Measurements from ENCODE around the gene PDSS2. TPM values are rescaled to one million over a fixed set of nuclear protein-coding genes. Genes with fewer than 3 reads are reported as not detected.

PDSS2 gene
- total and polyA plus RNA-seq, 2 of the 4 experiments (the other 2 are of a cell fraction): 8.6 to 9.2 TPM

DNA sequence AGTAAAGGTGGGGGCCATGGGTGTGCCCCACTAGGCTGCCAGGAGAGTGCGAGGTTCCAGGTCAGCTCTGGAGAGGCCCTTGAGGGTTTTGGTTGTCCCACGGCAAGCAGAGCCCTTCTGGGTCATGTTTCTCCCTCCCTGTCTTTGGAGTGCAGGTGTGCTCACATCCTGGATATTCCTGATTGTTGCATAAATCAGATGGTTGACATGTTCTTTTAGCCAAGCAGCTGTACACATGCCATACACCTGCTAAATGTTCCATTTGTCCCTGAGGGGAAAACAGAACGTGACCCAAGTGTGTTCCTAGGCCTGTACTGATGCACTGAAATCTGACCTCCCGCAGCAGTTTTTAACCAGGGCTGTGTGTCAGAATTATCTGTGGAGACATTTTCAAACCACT lies 266.5 kb downstream of the PDSS2 start:
- Histone ChIP-seq H4K91ac (ENCODE audit: insufficient read depth, low read depth, low read length) (no peak overlapping the region), H2BK20ac (ENCODE audit: low read depth, low read length) (no peak overlapping the region), H3K27me3 (ENCODE audit: control insufficient read depth, insufficient read depth, low read length) (no peaks in the 10 kb centered on the region), H4K5ac (ENCODE audit: low read depth, low read length) (no peak overlapping the region), H2BK15ac (ENCODE audit: low read depth, low read length) (no peak overlapping the region), H3K4me1 (ENCODE audit: control insufficient read depth, insufficient read depth, low read length) (no peaks in the 10 kb centered on the region), H3K36me3 (ENCODE audit: control insufficient read depth, insufficient read depth, low read length) (no peaks in the 10 kb centered on the region), H4K20me1 (ENCODE audit: insufficient read depth, low read length) (no peaks in the 10 kb centered on the region), H3K9me3 (ENCODE audit: control insufficient read depth, insufficient read depth, low read length) (no peaks in the 10 kb centered on the region), H2BK5ac (ENCODE audit: low read depth, low read length, poor library complexity, severe bottlenecking) (no peak overlapping the region), H3K56ac (ENCODE audit: extremely low read depth, insufficient read depth, low read length) (no peak overlapping the region), H3K18ac (ENCODE audit: low read depth, low read length) (no peak overlapping the region), H2AK5ac (ENCODE audit: low read depth, low read length) (no peak overlapping the region), H2AFZ (replicated peaks; ENCODE audit: low read length, poor library complexity) (no peak overlapping the region), H4K8ac (ENCODE audit: low read depth in 2 of 2, low read length in 2 of 2) (no peak overlapping the region), H3K14ac (replicated peaks; ENCODE audit: low read depth, low read length) (no peak overlapping the region), H3K4me3 (ENCODE audit: insufficient read depth, low read depth, low read length) (no peak overlapping the region), H3K9ac (ENCODE audit: low read depth, low read length) (no peak overlapping the region), H3K27ac (ENCODE audit: insufficient read depth, low read length) (no peak overlapping the region), H3K23ac (ENCODE audit: low read depth, low read length) (no peak overlapping the region), H3K4ac (ENCODE audit: low read depth, low read length) (no peak overlapping the region), H3K4me2 (ENCODE audit: low read depth, low read length) (no peak overlapping the region), H3K9me1 (ENCODE audit: insufficient read depth, low read length) (no peaks in the 10 kb centered on the region), H3K79me1 (ENCODE audit: low read depth in 1 of 2, low read length in 2 of 2) (no peaks in the 10 kb centered on the region), H2AK9ac (replicated peaks; ENCODE audit: low read depth, low read length, poor library complexity) (no peak overlapping the region), H2BK120ac (ENCODE audit: low read depth, low read length) (no peak overlapping the region)
- no CpG with 5 or more reads among the region's 4 CpGs for WGBS, 2 experiments (ENCODE audit: extremely low coverage in 2 of 2, insufficient read length in 1 of 2)
- dilution Hi-C loops (cut with HindIII; ENCODE audit: low sequenced_read_pairs, unreplicated experiment) (no loop called here), intact Hi-C loops (cut with micrococcal nuclease) (no loop called here), in situ Hi-C loops (cut with MboI; ENCODE audit: low sequenced_read_pairs) (loop anchor here (25.0 kb wide), 1 partner anchor 644 kb away; no protein-coding TSS in a partner anchor)
- DNase-seq (no peak), ATAC-seq (ENCODE audit: low read depth) (no peak)
- CTCF ChIA-PET: no interaction called here
- TF ChIP-seq, protein P1, sequence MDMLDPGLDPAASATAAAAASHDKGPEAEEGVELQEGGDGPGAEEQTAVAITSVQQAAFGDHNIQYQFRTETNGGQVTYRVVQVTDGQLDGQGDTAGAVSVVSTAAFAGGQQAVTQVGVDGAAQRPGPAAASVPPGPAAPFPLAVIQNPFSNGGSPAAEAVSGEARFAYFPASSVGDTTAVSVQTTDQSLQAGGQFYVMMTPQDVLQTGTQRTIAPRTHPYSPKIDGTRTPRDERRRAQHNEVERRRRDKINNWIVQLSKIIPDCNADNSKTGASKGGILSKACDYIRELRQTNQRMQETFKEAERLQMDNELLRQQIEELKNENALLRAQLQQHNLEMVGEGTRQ (IDR thresholded peaks at IDR 0.05; ENCODE audit: low read depth, low read length): no peak
- no peak for TF ChIP-seq RAD21 (IDR thresholded peaks at IDR 0.05; ENCODE audit: low read length)
- TF ChIP-seq, protein P2, sequence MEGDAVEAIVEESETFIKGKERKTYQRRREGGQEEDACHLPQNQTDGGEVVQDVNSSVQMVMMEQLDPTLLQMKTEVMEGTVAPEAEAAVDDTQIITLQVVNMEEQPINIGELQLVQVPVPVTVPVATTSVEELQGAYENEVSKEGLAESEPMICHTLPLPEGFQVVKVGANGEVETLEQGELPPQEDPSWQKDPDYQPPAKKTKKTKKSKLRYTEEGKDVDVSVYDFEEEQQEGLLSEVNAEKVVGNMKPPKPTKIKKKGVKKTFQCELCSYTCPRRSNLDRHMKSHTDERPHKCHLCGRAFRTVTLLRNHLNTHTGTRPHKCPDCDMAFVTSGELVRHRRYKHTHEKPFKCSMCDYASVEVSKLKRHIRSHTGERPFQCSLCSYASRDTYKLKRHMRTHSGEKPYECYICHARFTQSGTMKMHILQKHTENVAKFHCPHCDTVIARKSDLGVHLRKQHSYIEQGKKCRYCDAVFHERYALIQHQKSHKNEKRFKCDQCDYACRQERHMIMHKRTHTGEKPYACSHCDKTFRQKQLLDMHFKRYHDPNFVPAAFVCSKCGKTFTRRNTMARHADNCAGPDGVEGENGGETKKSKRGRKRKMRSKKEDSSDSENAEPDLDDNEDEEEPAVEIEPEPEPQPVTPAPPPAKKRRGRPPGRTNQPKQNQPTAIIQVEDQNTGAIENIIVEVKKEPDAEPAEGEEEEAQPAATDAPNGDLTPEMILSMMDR (conservative IDR thresholded peaks at IDR 0.05; ENCODE audit: low read depth, low read length): no peak
- TF ChIP-seq CHD1 (IDR thresholded peaks at IDR 0.05; ENCODE audit: low read depth, low read length): no peak
- no peak for TF ChIP-seq RCOR1 (IDR thresholded peaks at IDR 0.05; ENCODE audit: insufficient replicate concordance, low read length)
- TF ChIP-seq SMC3 (IDR thresholded peaks at IDR 0.05; ENCODE audit: low read depth, low read length): no peak
- no peak for TF ChIP-seq FOS (IDR thresholded peaks at IDR 0.05; ENCODE audit: low read depth, low read length)
- no peak for TF ChIP-seq MAZ (IDR thresholded peaks at IDR 0.05; ENCODE audit: borderline replicate concordance, low read depth, low read length)
- no peak for TF ChIP-seq POLR2A (IDR thresholded peaks at IDR 0.05; ENCODE audit: low read depth, low read length)
- TF ChIP-seq CEBPB (IDR thresholded peaks at IDR 0.05; ENCODE audit: low read depth, low read length): no peak
- POLR2A ChIA-PET (ENCODE audit: unreplicated experiment): no interaction called here
- no TSS peak for BruUV-seq (replicated peaks)

All from IMR-90 (cell line).